Aorta (tissue), 5 donors: ENCODE measurements around the gene DPP6. TPM values are rescaled to one million over a fixed set of nuclear protein-coding genes. Genes with fewer than 3 reads are reported as not detected.

ENCODE experiments used
- ATAC-seq: fragments of 200-7000 bp; cut with Tn5 transposase; one replicate; pipeline ENCODE4 v1.9.1; 2022; ENCODE audit warnings: moderate library complexity; ENCODE audit not compliant: low FRiP score
- DNase-seq, 2 donors: peaks; one replicate each; pipeline ENCODE4 v3.0.0-alpha.2; 2020
- H3K27ac ChIP-seq, 2 donors: one replicate each; pipeline ENCODE4 v1.5.1; 2013; ENCODE audit warnings: low read length in 2 of 2, mild to moderate bottlenecking in 2 of 2, moderate library complexity in 2 of 2, control low read depth in 1 of 2, inconsistent platforms in 1 of 2, low read depth in 1 of 2
- H3K27me3 ChIP-seq, 2 donors: one replicate each; pipeline ENCODE4 v1.6.1; 2013; ENCODE audit warnings: control low read depth in 1 of 2, low read length in 1 of 2, mild to moderate bottlenecking in 1 of 2, moderate library complexity in 1 of 2; ENCODE audit not compliant: insufficient read depth in 2 of 2, control insufficient read depth in 1 of 2
- H3K36me3 ChIP-seq, 2 donors: one replicate each; pipeline ENCODE4 v1.6.1; 2013; ENCODE audit warnings: control low read depth in 1 of 2, low read length in 1 of 2, mild to moderate bottlenecking in 1 of 2; ENCODE audit not compliant: insufficient read depth in 2 of 2, control insufficient read depth in 1 of 2
- H3K4me1 ChIP-seq, 2 donors: one replicate each; pipeline ENCODE4 v1.6.1; 2013; ENCODE audit warnings: low read length in 2 of 2, control low read depth in 1 of 2, mild to moderate bottlenecking in 1 of 2, moderate library complexity in 1 of 2; ENCODE audit not compliant: insufficient read depth in 2 of 2, control insufficient read depth in 1 of 2
- H3K4me3 ChIP-seq, 2 donors: one replicate each; pipeline ENCODE4 v1.5.1; 2013; ENCODE audit warnings: low read length in 2 of 2, control low read depth in 1 of 2, mild to moderate bottlenecking in 1 of 2
- H3K9me3 ChIP-seq: one replicate; pipeline ENCODE4 v1.6.1; 2013; ENCODE audit warnings: mild to moderate bottlenecking, low read length; ENCODE audit not compliant: control insufficient read depth
- WGBS, 2 donors: extraction: QIAGEN DNeasy Blood & Tissue Kit; methylation state at CpG; one replicate each; pipeline ENCODE4 v1.1.7; 2013; 5-methylcytosine and 5-hydroxymethylcytosine counted together
- intact Hi-C, 2 donors: fragments of 100-400 bp; cut with DNase I; formaldehyde crosslinking; loops; one replicate each; pipeline versions ENCODE4 v1.14.2 to v1.15.0; 2022
- polyA plus RNA-seq, 2 donors: library from polyadenylated mRNA; stranded (reverse); fragments of 200-250 nt; gene quantifications; one replicate each; pipeline ENCODE4 v1.2.3, GENCODE V29; 2013
- total RNA-seq, 2 donors: library from RNA; stranded (reverse); fragmentation: NEBNext Ultra II Directional; extraction: Animal tissue kit (Norgen Biotek cat#: 25700); gene quantifications; one replicate each; pipeline ENCODE4 v1.2.1, GENCODE V29; 2021
- donor health status: healthy with polysubstance abuse.
- donor health status: Bipolar disorder and iron deficiency.
- donor health status: DM: no; HTN: no; CAD: no.
- donor health status: DM: no; HTN: no; CAD: no.
- donor health status: DM: yes; HTN: yes; CAD: no.

DPP6 gene
- total and polyA plus RNA-seq, 4 donors: 0.69 TPM; not detected in 3

GRCh38 chr7:154390961-154391360 lies 338.8 kb downstream of the DPP6 start:
- intact Hi-C loops: no loop called here
- Histone ChIP-seq H3K4me3 (no peak overlapping the region), H3K9me3 (no peaks in the 10 kb centered on the region), H3K27ac (no peak overlapping the region), H3K27me3 (no peaks in the 10 kb centered on the region), H3K4me1 (no peaks in the 10 kb centered on the region), H3K36me3 (no peaks in the 10 kb centered on the region)
- WGBS, 2 donors: 95 to 97% methylated on average over 17 of the region's 17 CpGs
- ATAC-seq: no peak
- peak in 1 of 2 donors; percentile 42 for DNase-seq

DNA sequence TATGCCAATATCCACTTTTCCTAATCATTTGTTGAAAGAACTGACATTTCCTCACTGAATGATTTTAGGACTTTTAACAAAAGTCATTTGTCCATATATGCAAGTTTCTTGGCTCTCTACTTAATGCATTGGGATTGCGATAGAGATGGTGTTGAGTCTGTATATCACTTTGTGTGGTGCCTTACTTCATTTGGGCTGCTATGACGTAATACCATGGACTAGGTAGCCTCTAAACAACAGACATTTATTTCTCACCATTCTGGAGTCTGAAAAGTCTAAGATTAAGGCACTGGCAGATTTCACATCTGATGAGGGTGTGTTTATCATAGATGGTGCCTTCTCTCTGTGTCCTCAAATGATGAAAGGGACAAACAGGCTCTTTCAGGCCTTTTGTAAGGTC lies 342.6 kb downstream of the DPP6 start:
- H3K4me1 ChIP-seq: no peaks in the 10 kb centered on the region
- H3K4me3 ChIP-seq: no peak overlapping the region
- 77 to 82% methylated on average over 2 of the region's 2 CpGs for WGBS, 2 donors
- no peaks in the 10 kb centered on the region for H3K9me3 ChIP-seq
- H3K27me3 ChIP-seq: no peaks in the 10 kb centered on the region
- H3K36me3 ChIP-seq: no peaks in the 10 kb centered on the region
- intact Hi-C loops: no loop called here
- no peak overlapping the region for H3K27ac ChIP-seq
- no peak for DNase-seq
- ATAC-seq: no peak

DNA sequence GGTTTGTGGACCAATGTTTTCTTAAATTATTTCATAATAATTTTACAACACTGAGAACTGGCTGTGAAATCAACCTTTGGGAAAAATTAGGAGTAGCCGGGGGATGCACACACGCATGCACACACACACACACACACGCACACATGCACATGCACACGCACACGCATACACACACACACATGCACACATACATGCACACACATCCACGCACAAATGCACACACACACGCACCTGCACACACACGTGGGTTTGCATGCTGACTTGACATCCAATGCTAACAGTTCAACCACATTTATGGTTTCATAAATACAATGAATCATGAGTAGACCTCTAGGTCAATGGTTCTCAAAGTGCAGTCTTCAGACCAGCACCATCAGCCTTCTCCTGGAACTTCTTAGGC lies 354.1 kb downstream of the DPP6 start:
- intact Hi-C loops: no loop called here
- no peak overlapping the region for H3K4me3 ChIP-seq
- ATAC-seq (no peak), DNase-seq (no peak)
- H3K36me3 ChIP-seq: no peaks in the 10 kb centered on the region
- H3K4me1 ChIP-seq: no peaks in the 10 kb centered on the region
- no peak overlapping the region for H3K27ac ChIP-seq
- H3K9me3 ChIP-seq: no peaks in the 10 kb centered on the region
- no peaks in the 10 kb centered on the region for H3K27me3 ChIP-seq
- 86 to 89% methylated on average over 8 of the region's 8 CpGs for WGBS, 2 donors

GRCh38 chr7:154409703-154410311 lies 357.6 kb downstream of the DPP6 start:
- Histone ChIP-seq H3K4me1 (no peaks in the 10 kb centered on the region), H3K27ac (no peak overlapping the region), H3K4me3 (no peak overlapping the region), H3K27me3 (no peaks in the 10 kb centered on the region), H3K9me3 (no peaks in the 10 kb centered on the region), H3K36me3 (no peaks in the 10 kb centered on the region)
- WGBS, 2 donors: 44 to 46% methylated on average over 5 of the region's 5 CpGs
- ATAC-seq (no peak), DNase-seq (no peak)
- intact Hi-C loops: no loop called here

DNA sequence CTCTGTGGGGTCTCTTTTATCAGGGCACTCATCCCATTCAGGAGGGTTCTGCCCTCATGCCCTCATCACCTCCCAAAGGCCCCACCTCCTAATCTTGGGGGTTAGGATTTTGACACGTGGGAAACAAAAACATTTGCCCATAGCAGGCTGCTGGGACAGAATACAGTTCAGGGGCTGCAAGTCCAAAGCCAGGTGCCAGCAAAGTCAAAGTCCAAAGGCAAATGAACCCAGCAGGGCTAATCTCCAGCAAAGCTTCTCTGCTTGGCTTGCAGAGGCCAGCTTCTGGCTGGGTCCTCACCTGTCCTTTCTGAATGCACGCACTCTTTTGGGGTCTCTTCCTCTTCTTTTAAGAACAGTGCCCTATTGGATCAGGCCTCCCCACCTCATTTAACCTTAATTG lies 359.9 kb downstream of the DPP6 start:
- H3K27me3 ChIP-seq: no peaks in the 10 kb centered on the region
- 63 to 65% methylated on average over 2 of the region's 2 CpGs for WGBS, 2 donors
- H3K4me3 ChIP-seq: no peak overlapping the region
- H3K4me1 ChIP-seq: no peaks in the 10 kb centered on the region
- no peak overlapping the region for H3K27ac ChIP-seq
- H3K9me3 ChIP-seq: no peaks in the 10 kb centered on the region
- no peaks in the 10 kb centered on the region for H3K36me3 ChIP-seq
- DNase-seq (no peak), ATAC-seq (no peak)
- intact Hi-C loops: no loop called here

GRCh38 chr7:154415709-154416399 lies 363.7 kb downstream of the DPP6 start:
- Histone ChIP-seq H3K4me3 (no peak overlapping the region), H3K9me3 (no peaks in the 10 kb centered on the region), H3K27me3 (no peaks in the 10 kb centered on the region), H3K4me1 (no peaks in the 10 kb centered on the region), H3K27ac (no peak overlapping the region), H3K36me3 (no peaks in the 10 kb centered on the region)
- DNase-seq (no peak), ATAC-seq (no peak)
- WGBS, 2 donors: 73 to 78% methylated on average over 6 of the region's 6 CpGs
- intact Hi-C loops: no loop called here

DNA sequence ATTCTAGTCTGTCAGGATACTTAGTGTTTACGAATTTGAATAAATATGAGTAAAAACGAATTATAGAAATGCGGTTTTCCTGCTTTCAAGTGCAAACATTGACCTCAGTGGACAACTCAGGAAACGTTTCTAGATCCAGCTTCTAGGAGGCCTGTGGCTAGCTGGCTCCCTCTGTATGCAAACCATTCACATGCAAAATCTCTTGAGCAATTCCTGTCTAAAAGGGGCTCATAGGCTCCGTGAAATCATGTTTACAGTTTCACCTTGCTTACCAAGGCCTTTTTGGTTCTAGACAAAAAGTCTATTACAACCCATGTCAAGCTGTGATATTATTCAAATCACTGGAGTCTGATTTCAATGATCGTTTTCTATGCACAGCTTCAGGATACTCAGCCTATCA lies 364.5 kb downstream of the DPP6 start:
- Histone ChIP-seq H3K27ac (no peak overlapping the region), H3K4me3 (no peak overlapping the region), H3K9me3 (no peaks in the 10 kb centered on the region), H3K36me3 (no peaks in the 10 kb centered on the region), H3K27me3 (no peaks in the 10 kb centered on the region), H3K4me1 (no peaks in the 10 kb centered on the region)
- no peak for ATAC-seq
- intact Hi-C loops: no loop called here
- 42 to 44% methylated on average over 6 of the region's 6 CpGs for WGBS, 2 donors
- DNase-seq: no peak

DNA sequence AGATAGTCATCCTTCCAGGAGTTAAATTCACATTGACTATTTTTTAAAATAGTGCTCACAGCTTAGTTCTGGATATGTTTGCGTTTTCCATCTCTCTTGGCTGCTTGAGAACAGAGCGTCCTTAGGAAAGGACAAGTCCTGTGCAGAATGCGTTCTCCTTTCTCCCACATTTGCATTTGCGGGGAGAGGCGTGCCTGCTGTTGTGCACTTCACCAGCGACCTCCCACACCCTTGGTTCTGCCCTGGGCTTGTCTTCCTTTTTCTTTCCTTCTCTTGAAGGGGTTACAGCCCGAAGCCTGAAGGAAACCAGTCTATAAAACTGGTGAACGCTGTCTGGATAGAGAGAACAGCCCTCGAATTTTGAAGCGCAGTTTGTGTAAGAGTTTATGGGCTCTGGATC lies 367.1 kb downstream of the DPP6 start:
- WGBS, 2 donors: 77 to 79% methylated on average over 10 of the region's 10 CpGs
- no peaks in the 10 kb centered on the region for H3K4me1 ChIP-seq
- ATAC-seq (no peak), DNase-seq (no peak)
- H3K36me3 ChIP-seq: no peaks in the 10 kb centered on the region
- no peak overlapping the region for H3K4me3 ChIP-seq
- H3K9me3 ChIP-seq: no peaks in the 10 kb centered on the region
- H3K27ac ChIP-seq: no peak overlapping the region
- H3K27me3 ChIP-seq: no peaks in the 10 kb centered on the region
- intact Hi-C loops: no loop called here

- H3K9me3 ChIP-seq: no peaks in the 10 kb centered on the region
These were observed 371.0 kb downstream of the DPP6 start for GRCh38 chr7:154423231-154423630.

More at GRCh38 chr7:154423231-154423630, 371.0 kb downstream of the DPP6 start:
- H3K4me1 ChIP-seq: no peaks in the 10 kb centered on the region
- no peak for ATAC-seq
- no peaks in the 10 kb centered on the region for H3K36me3 ChIP-seq
- 32 to 44% methylated on average over 4 of the region's 4 CpGs for WGBS, 2 donors
- intact Hi-C loops: no loop called here
- H3K4me3 ChIP-seq: no peak overlapping the region
- no peak for DNase-seq
- no peaks in the 10 kb centered on the region for H3K27me3 ChIP-seq
- no peak overlapping the region for H3K27ac ChIP-seq
